OCI-LY1 (cell line): ENCODE measurements around the gene SMPDL3A.

Experiments used
- CTCF ChIP-seq: fragments of 200-600 bp; sonication (generic), shearing (Covaris generic); IDR thresholded peaks from 2 replicates; pipeline ENCODE4 v1.5.1; 2017; ENCODE audit warnings: mild to moderate bottlenecking, antibody characterized with exemption, low read length, moderate library complexity, mixed read lengths
- EZH2 ChIP-seq: fragments of 200-600 bp; sonication (generic), shearing (Covaris generic); IDR thresholded peaks from 2 replicates; pipeline ENCODE4 v1.8.0; 2017; ENCODE audit warnings: borderline replicate concordance, mixed run types, mild to moderate bottlenecking, antibody characterized with exemption, low read length, moderate library complexity, mixed read lengths

DNA sequence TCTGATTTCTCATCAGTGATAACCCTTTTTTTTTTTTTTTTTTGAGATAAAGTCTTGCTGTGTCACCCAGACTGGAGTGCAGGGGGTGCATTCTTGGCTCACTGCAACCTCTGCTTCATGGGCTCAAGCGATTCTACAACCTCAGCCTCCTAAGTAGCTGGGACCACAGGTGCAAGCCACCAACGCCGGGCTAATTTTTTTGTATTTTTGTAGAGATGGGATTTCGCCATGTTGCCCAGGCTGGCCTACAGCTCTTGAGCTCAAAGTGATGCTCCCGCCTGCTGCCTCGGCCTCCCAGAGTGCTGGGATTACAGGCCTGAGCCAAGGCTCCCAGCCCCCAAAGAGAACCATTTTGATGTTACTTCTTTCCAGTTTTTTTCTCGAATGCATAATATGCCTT is 7.3 kb upstream of the SMPDL3A start:
- TF ChIP-seq CTCF (no peak), EZH2 (no peak)
